Spleen (tissue), 7 donors: ENCODE measurements around the gene ZBTB7C.

Experiments
- POLR2A ChIP-seq, 3 donors: fragments of 450-650 bp; IDR thresholded peaks; one replicate each; pipeline ENCODE4 v1.5.1; 2017; ENCODE audit warnings: antibody characterized with exemption in 3 of 3, mild to moderate bottlenecking in 1 of 3
- POLR2AphosphoS5 ChIP-seq, 3 donors: sonication (generic); formaldehyde crosslinking; IDR thresholded peaks; one replicate each; pipeline ENCODE4 v1.5.1; 2017; ENCODE audit warnings: antibody characterized with exemption in 3 of 3
- TF ChIP-seq, protein P1 (sequence below), 11 experiments: fragments of 200-600 bp in 7 of 11; fragments of 450-650 bp in 4 of 11; sonication (generic) in 4 of 11; IDR thresholded peaks in 8 of 11; conservative IDR thresholded peaks in 3 of 11; 1 replicate in 7 of 11; 2 replicates in 4 of 11; pipeline versions ENCODE4 v1.4.0 to v1.8.0; 2016 to 2021; ENCODE audit warnings: antibody characterized with exemption in 11 of 11, inconsistent platforms in 4 of 11, mild to moderate bottlenecking in 1 of 11
- donor health status: DM: no; HTN: no; CAD: no; lungs with moderate emphysema.
- donor health status: DM: no; HTN: no; CAD: no.
- donor health status: DM: no; HTN: no; CAD: no.

DNA sequence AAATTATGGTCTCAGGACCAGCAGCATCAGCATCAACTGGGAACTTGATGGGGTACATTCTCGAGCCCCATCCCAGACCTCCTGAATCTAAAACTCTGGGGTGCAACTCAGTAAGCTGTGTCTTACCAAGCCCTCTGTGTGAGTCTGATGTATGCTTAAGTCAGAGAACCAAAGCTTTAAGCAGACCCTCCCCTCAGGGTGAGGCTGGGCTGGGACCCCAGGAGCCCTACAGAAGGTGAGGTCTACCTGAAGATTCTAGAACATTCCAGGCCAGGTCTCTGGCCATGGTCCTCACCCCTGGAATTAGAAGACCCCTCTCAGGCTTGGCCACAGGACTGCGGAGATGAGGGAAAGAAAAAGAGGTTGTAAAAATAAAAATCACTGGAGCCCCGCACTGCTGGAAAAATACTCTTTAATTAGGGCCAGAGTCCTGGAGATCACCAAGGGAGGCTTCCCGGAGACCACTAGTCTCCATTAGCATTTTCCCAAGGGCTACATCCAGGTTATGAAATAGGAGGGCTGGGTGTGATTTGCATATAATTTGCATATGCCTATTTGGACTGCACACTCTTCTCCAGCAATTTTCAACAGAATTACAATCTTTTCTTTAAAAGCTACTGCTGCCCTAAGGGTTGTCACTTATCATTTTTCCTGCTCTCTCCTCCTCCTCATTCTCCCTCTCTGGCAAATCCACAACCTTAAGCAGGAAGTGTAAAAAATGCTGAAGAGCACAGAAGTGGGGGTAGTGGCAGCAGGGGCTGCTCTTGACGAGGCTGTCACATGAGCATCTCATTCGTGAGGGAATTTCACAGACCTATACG is 100.2 kb downstream of the ZBTB7C start:
- TF ChIP-seq, protein P1, sequence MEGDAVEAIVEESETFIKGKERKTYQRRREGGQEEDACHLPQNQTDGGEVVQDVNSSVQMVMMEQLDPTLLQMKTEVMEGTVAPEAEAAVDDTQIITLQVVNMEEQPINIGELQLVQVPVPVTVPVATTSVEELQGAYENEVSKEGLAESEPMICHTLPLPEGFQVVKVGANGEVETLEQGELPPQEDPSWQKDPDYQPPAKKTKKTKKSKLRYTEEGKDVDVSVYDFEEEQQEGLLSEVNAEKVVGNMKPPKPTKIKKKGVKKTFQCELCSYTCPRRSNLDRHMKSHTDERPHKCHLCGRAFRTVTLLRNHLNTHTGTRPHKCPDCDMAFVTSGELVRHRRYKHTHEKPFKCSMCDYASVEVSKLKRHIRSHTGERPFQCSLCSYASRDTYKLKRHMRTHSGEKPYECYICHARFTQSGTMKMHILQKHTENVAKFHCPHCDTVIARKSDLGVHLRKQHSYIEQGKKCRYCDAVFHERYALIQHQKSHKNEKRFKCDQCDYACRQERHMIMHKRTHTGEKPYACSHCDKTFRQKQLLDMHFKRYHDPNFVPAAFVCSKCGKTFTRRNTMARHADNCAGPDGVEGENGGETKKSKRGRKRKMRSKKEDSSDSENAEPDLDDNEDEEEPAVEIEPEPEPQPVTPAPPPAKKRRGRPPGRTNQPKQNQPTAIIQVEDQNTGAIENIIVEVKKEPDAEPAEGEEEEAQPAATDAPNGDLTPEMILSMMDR (IDR thresholded peaks at IDR 0.05 in 8 of 11, conservative IDR thresholded peaks at IDR 0.05 in 3 of 11), result no peak
- TF ChIP-seq POLR2AphosphoS5 (IDR thresholded peaks at IDR 0.05), result no peak
- no peak for TF ChIP-seq POLR2A (IDR thresholded peaks at IDR 0.05)
